Uterus (tissue), 4 donors: ENCODE measurements around the gene IL12B. TPM values are rescaled to one million over a fixed set of nuclear protein-coding genes. Genes with fewer than 3 reads are reported as not detected.
"Not testable (repeated sequence)": the region's sequence is repeated elsewhere in the genome, so short reads cannot be mapped to it uniquely, and the experiment has no call there.

Experiments used
- DNase-seq, 2 donors: peaks; one replicate each; pipeline ENCODE4 v3.0.0-alpha.2; 2019 to 2020
- H3K27ac ChIP-seq, 2 donors: fragments of 200-600 bp; sonication (generic); 1 replicate in 1 of 2; 2 replicates in 1 of 2; pipeline ENCODE4 v1.5.1; 2016 to 2018
- H3K27me3 ChIP-seq, 2 donors: fragments of 200-600 bp; sonication (generic); one replicate each; pipeline ENCODE4 v1.5.1; 2018 to 2019; ENCODE audit warnings: control low read depth in 1 of 2
- H3K36me3 ChIP-seq, 2 donors: fragments of 200-600 bp; sonication (generic); one replicate each; pipeline ENCODE4 v1.5.1; 2019; ENCODE audit warnings: control low read depth in 1 of 2
- H3K4me1 ChIP-seq, 2 donors: fragments of 200-600 bp; sonication (generic); one replicate each; pipeline ENCODE4 v1.5.1; 2018 to 2019; ENCODE audit warnings: control low read depth in 1 of 2
- H3K4me3 ChIP-seq, 2 donors: fragments of 200-600 bp; sonication (generic); 1 replicate in 1 of 2; 2 replicates in 1 of 2; pipeline ENCODE4 v1.5.1; 2018 to 2019; ENCODE audit warnings: mild to moderate bottlenecking in 1 of 2
- H3K9me3 ChIP-seq, 2 donors: fragments of 200-600 bp; sonication (generic); one replicate each; pipeline ENCODE4 v1.5.1; 2019; ENCODE audit warnings: control low read depth in 1 of 2
- CTCF ChIP-seq, 4 experiments: fragments of 200-600 bp in 2 of 4; fragments of 450-650 bp in 2 of 4; sonication (generic) in 2 of 4; IDR thresholded peaks; one replicate each; pipeline ENCODE4 v1.5.1; 2016 to 2019; ENCODE audit warnings: antibody characterized with exemption in 4 of 4, mild to moderate bottlenecking in 2 of 4, moderate library complexity in 1 of 4
- POLR2A ChIP-seq, 2 donors: fragments of 450-650 bp; IDR thresholded peaks; one replicate each; pipeline ENCODE4 v1.6.1; 2016; ENCODE audit warnings: antibody characterized with exemption in 2 of 2, mild to moderate bottlenecking in 1 of 2, moderate library complexity in 1 of 2
- intact Hi-C: fragments of 100-400 bp; cut with DNase I; formaldehyde crosslinking; loops from one replicate; pipeline ENCODE4 v1.15.1; 2023; ENCODE audit warnings: low total_unique reads
- small RNA-seq: library from RNA; depleted of rRNA; stranded (forward); fragments of <200 nt; gene quantifications from one replicate; pipeline ENCODE3, GENCODE V24; 2016
- total RNA-seq, 4 donors: library from RNA; depleted of rRNA in 3 of 4; stranded (reverse); fragments of >200 nt in 3 of 4; gene quantifications; one replicate each; pipeline versions ENCODE4 v1.1.0 to v1.2.4, GENCODE V29; 2014 to 2023
- donor health status: DM: yes; HTN: yes; CAD: no.

The IL12B gene
- total RNA-seq, 4 donors from 2014 or later = not detected

DNA sequence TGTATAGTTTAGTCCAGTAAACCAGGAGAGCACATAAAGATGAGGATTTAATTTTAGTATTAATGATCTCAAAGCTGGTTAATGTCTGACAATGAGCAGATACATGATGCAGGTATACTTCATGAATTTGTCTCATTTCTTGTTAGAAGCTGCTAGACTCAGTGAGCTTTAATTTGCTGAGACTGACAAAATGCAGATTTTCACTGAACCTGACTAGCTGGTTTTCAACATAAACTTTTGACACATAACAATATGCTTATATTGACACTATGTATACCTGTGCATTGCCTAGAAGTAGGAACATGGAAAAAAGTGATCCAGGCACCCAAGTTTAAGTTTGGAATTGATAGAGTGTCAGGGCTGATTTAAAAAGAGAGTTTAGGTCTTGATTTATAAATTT, 56.4 kb downstream of the IL12B start:
- Histone ChIP-seq H3K4me1 (no peaks in the 10 kb centered on the region), H3K4me3 (no peak overlapping the region), H3K27me3 (no peaks in the 10 kb centered on the region), H3K36me3 (no peaks in the 10 kb centered on the region), H3K9me3 (no peaks in the 10 kb centered on the region), H3K27ac (no peak overlapping the region)
- DNase-seq = no peak
- intact Hi-C loops = no loop called here
- no peak for TF ChIP-seq CTCF (IDR thresholded peaks at IDR 0.05)
- TF ChIP-seq POLR2A (IDR thresholded peaks at IDR 0.05) = no peak

GRCh38 chr5:159269723-159270122, 60.6 kb downstream of the IL12B start:
- DNase-seq = no peak
- Histone ChIP-seq H3K4me3 (no peak overlapping the region), H3K4me1 (no peaks in the 10 kb centered on the region), H3K27ac (no peak overlapping the region), H3K9me3 (no peaks in the 10 kb centered on the region), H3K27me3 (no peaks in the 10 kb centered on the region), H3K36me3 (no peaks in the 10 kb centered on the region)
- intact Hi-C loops = loop anchor here (10.0 kb wide), 1 partner anchor 115 kb away; no protein-coding TSS in a partner anchor
- no peak for TF ChIP-seq CTCF (IDR thresholded peaks at IDR 0.05)
- TF ChIP-seq POLR2A (IDR thresholded peaks at IDR 0.05) = no peak

DNA sequence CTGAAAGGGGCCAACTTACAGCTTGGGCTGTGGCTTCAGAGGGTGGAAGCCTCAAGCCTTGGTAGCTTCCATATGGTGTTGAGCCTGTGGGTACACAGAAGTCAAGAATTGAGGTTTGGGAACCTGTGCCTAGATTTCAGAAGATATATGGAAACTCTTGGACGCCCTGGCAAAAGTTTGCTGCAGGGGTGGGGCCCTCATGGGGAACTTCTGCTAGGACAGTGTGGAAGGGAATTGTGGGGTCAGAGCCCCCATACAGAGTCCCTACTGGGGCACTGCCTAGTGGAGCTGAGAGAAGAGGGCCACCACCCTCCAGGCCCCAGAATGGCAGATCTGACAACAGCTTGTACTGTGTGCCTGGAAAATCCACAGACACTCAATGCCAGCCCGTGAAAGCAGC, 63.5 kb downstream of the IL12B start:
- H3K4me3 ChIP-seq, H3K27ac ChIP-seq, H3K4me1 ChIP-seq, H3K27me3 ChIP-seq, DNase-seq, H3K9me3 ChIP-seq, H3K36me3 ChIP-seq: not testable (repeated sequence)
- intact Hi-C loops = loop anchor here (10.0 kb wide), 1 partner anchor 112 kb away; no protein-coding TSS in a partner anchor

Small RNA genes lying within 50 kb of the gene (small RNA-seq; reads per million reads assigned to genes)
- not detected for gene RNU4ATAC2P

Other genes with a start within 250 kb of the IL12B start
- gene EBF1, start 230.6 kb downstream of the IL12B start, total RNA-seq = 10 to 100 TPM; 16.2 to 82.6 (median 29.2) TPM
- 10 to 100 TPM; 20.2 to 78.2 (median 73.6) TPM for gene RNF145, start 120.9 kb downstream of the IL12B start, total RNA-seq
- 10 to 100 TPM in 3 of 4 donors, 1 to 10 TPM in 1; 7.4 to 39.0 (median 21.6) TPM for gene UBLCP1, start 67.2 kb downstream of the IL12B start, total RNA-seq